Ascending aorta (tissue), 2 donors: Measurements from ENCODE around the gene NOC3L. TPM values are rescaled to one million over a fixed set of nuclear protein-coding genes. Genes with fewer than 3 reads are reported as not detected.

Source experiments
- DNase-seq, 2 donors: peaks; one replicate each; pipeline ENCODE4 v3.0.0-alpha.2; 2019; ENCODE audit warnings: low spot score in 2 of 2
- H3K27ac ChIP-seq, 2 donors: fragments of 200-600 bp; sonication (generic); one replicate each; pipeline ENCODE4 v1.5.1; 2016 to 2017; ENCODE audit warnings: mild to moderate bottlenecking in 1 of 2
- H3K27me3 ChIP-seq: fragments of 200-600 bp; sonication (generic); one replicate; pipeline ENCODE4 v1.5.1; 2017
- H3K36me3 ChIP-seq, 2 donors: fragments of 200-600 bp; sonication (generic); one replicate each; pipeline ENCODE4 v1.5.1; 2016
- H3K4me1 ChIP-seq, 2 donors: fragments of 200-600 bp; sonication (generic); one replicate each; pipeline ENCODE4 v1.5.1; 2016 to 2017; ENCODE audit warnings: mild to moderate bottlenecking in 1 of 2
- H3K4me3 ChIP-seq, 2 donors: fragments of 200-600 bp; sonication (generic); one replicate each; pipeline ENCODE4 v1.5.1; 2016 to 2017; ENCODE audit warnings: mild to moderate bottlenecking in 1 of 2
- H3K9me3 ChIP-seq, 2 donors: fragments of 200-600 bp; sonication (generic); one replicate each; pipeline ENCODE4 v1.5.1; 2016
- CTCF ChIP-seq, 3 experiments: fragments of 200-600 bp in 2 of 3; fragments of 450-650 bp in 1 of 3; sonication (generic) in 2 of 3; IDR thresholded peaks; one replicate each; pipeline ENCODE4 v1.5.1; 2016 to 2019; ENCODE audit warnings: antibody characterized with exemption in 3 of 3, mild to moderate bottlenecking in 1 of 3, moderate library complexity in 1 of 3
- intact Hi-C: fragments of 100-400 bp; cut with DNase I; formaldehyde crosslinking; loops from one replicate; pipeline ENCODE4 v1.15.1; 2023
- total RNA-seq: library from RNA; depleted of rRNA; stranded (reverse); fragments of >200 nt; gene quantifications from one replicate; pipeline ENCODE4 v1.1.0, GENCODE V29; 2016

Gene NOC3L
- total RNA-seq, 1 donor from 2014 or later, result 7.9 TPM

GRCh38 chr10:94310369-94310768 is 52.4 kb downstream of the NOC3L start:
- intact Hi-C loops, result no loop called here
- DNase-seq, result no peak
- Histone ChIP-seq H3K4me1 (peaks cover 2 to 7% of the 10 kb centered on the region in 2 donors), H3K9me3 (no peaks in the 10 kb centered on the region), H3K27me3 (no peaks in the 10 kb centered on the region), H3K36me3 (peaks cover 16 to 72% of the 10 kb centered on the region in 2 donors), H3K4me3 (no peak overlapping the region), H3K27ac (no peak overlapping the region)
- no peak for TF ChIP-seq CTCF (IDR thresholded peaks at IDR 0.05)

GRCh38 chr10:94308866-94309265 is 53.9 kb downstream of the NOC3L start:
- H3K36me3 ChIP-seq, result peaks cover 21 to 75% of the 10 kb centered on the region in 2 donors
- no peaks in the 10 kb centered on the region for H3K9me3 ChIP-seq
- no peak for TF ChIP-seq CTCF (IDR thresholded peaks at IDR 0.05)
- no peak for DNase-seq
- intact Hi-C loops, result no loop called here
- no peak overlapping the region for H3K4me3 ChIP-seq
- no peak overlapping the region for H3K27ac ChIP-seq
- H3K27me3 ChIP-seq, result no peaks in the 10 kb centered on the region
- no peaks in the 10 kb centered on the region for H3K4me1 ChIP-seq

DNA sequence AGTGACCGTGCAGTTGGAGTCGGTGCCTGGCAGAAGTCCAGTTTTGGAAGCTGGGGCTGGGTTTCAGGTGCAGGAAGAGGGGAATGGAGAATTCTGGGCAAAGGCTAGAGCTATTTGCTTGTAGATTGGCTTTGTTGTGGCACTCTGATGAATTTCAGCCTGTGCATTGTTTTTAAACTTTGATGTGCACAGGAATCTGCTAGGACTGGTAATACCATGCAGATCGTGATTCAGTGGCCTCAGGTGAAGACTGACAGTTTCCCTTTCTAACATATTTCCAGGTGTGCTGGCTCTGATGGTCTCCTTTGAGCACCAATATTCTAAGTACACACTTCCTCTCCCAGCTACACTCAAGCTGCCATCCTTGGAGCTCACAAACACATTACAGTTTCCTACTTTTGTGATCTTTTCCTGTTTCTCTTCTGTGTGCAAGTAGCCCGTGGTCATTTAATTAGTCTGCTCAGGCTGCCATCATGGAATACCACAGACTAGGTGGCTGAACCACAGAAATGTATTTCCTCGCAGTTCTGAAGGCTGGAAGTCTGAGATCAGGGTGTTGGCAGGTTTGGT is 55.6 kb downstream of the NOC3L start:
- Histone ChIP-seq H3K4me1 (no peaks in the 10 kb centered on the region), H3K27ac (no peak overlapping the region), H3K9me3 (no peaks in the 10 kb centered on the region), H3K36me3 (peaks cover 21 to 69% of the 10 kb centered on the region in 2 donors), H3K27me3 (no peaks in the 10 kb centered on the region), H3K4me3 (no peak overlapping the region)
- intact Hi-C loops, result no loop called here
- no peak for DNase-seq
- TF ChIP-seq CTCF (IDR thresholded peaks at IDR 0.05), result no peak

GRCh38 chr10:94303929-94304328 is 58.8 kb downstream of the NOC3L start:
- no peaks in the 10 kb centered on the region for H3K27me3 ChIP-seq
- intact Hi-C loops, result no loop called here
- no peaks in the 10 kb centered on the region for H3K9me3 ChIP-seq
- H3K4me1 ChIP-seq, result no peaks in the 10 kb centered on the region
- H3K27ac ChIP-seq, result no peak overlapping the region
- H3K4me3 ChIP-seq, result no peak overlapping the region
- no peak for DNase-seq
- TF ChIP-seq CTCF (IDR thresholded peaks at IDR 0.05), result no peak
- H3K36me3 ChIP-seq, result peaks cover 20 to 52% of the 10 kb centered on the region in 2 donors

DNA sequence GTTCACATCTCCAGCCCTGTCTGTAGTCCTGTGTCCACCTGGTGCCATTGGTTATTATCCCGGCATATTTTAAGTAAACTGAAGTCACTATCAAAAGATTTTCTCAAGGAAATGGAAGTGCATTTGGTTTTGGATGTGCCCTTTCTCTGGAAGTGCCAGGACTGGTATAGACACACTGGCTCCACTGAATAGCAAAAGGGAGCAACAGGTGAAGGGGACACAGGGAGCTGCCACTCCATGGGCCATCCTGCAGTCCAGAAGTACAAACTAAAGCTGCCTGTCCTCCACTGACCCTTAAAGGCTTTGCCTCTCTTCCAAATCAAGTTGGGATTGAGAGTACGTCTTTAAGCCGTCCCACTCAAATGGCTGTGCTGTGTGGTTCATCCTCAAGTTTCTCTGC is 62.7 kb downstream of the NOC3L start:
- DNase-seq, result no peak
- no peaks in the 10 kb centered on the region for H3K9me3 ChIP-seq
- intact Hi-C loops, result no loop called here
- H3K27me3 ChIP-seq, result no peaks in the 10 kb centered on the region
- no peaks in the 10 kb centered on the region for H3K4me1 ChIP-seq
- H3K27ac ChIP-seq, result no peak overlapping the region
- TF ChIP-seq CTCF (IDR thresholded peaks at IDR 0.05), result no peak
- peaks cover 13 to 31% of the 10 kb centered on the region in 2 donors for H3K36me3 ChIP-seq
- no peak overlapping the region for H3K4me3 ChIP-seq

DNA sequence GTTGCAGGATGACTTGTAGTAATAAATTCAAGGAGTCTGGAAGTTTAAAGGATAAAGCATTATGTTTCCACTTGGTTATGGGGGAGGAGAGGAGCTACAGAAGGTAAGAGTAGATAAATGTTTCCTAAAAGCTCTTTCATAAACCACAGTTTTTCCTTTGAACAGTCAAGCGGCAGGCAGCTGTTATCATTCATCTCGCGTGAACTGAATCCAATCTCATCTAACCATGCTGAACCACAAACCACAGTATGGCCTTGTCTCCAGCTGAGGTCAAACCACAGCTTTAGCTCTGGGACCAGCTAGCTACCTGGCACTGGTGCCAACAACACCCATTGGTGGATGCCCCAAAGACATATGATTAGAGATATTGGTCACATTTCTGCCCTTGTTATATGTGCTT is 63.3 kb downstream of the NOC3L start:
- H3K4me3 ChIP-seq, result no peak overlapping the region
- H3K36me3 ChIP-seq, result peaks cover 9 to 27% of the 10 kb centered on the region in 2 donors
- no peaks in the 10 kb centered on the region for H3K4me1 ChIP-seq
- intact Hi-C loops, result no loop called here
- DNase-seq, result no peak
- no peak for TF ChIP-seq CTCF (IDR thresholded peaks at IDR 0.05)
- no peak overlapping the region for H3K27ac ChIP-seq
- H3K9me3 ChIP-seq, result no peaks in the 10 kb centered on the region
- no peaks in the 10 kb centered on the region for H3K27me3 ChIP-seq
